Measurements from ENCODE around the gene TRMT2A. TPM values are rescaled to one million over a fixed set of nuclear protein-coding genes. Genes with fewer than 3 reads are reported as not detected.

The TRMT2A gene
- total and polyA plus RNA-seq, 2 donors from 2014 or later: 37.3 to 50.0 TPM

DNA sequence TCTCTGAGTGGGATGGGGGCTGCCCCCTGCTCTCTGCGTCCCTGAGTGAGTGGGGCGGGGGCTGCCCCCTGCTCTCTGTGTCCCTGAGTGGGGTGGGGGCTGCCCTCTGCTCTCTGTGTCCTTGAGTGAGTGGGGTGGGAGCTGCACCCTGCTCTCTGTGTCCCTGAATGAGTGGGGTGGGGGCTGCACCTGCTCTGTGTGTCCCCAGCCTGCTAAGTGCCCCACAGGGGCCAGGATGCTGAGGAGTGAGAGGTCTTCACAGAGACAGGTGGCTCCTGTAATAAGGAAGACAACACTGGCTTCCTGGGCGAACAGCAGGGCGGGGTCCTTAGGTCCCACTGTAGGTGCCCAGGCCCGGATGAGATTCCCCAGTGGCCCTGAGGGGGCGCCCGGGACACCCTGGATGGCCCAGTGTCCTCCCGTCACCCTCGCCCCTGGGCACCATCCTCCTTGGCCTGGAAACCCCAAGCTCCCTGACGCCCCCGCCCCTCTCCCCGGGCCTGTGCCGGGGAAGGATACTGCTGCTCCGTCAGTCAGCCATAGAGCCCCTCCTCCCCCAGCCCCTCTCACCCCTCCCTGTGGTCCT, 37.7 kb upstream of the TRMT2A start:
- no peak for DNase-seq
- TF ChIP-seq, protein P1, sequence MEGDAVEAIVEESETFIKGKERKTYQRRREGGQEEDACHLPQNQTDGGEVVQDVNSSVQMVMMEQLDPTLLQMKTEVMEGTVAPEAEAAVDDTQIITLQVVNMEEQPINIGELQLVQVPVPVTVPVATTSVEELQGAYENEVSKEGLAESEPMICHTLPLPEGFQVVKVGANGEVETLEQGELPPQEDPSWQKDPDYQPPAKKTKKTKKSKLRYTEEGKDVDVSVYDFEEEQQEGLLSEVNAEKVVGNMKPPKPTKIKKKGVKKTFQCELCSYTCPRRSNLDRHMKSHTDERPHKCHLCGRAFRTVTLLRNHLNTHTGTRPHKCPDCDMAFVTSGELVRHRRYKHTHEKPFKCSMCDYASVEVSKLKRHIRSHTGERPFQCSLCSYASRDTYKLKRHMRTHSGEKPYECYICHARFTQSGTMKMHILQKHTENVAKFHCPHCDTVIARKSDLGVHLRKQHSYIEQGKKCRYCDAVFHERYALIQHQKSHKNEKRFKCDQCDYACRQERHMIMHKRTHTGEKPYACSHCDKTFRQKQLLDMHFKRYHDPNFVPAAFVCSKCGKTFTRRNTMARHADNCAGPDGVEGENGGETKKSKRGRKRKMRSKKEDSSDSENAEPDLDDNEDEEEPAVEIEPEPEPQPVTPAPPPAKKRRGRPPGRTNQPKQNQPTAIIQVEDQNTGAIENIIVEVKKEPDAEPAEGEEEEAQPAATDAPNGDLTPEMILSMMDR (IDR thresholded peaks at IDR 0.05; ENCODE audit: borderline replicate concordance, extremely low read depth, insufficient read depth): no peak
- Histone ChIP-seq H3K27ac (ENCODE audit: low read depth in 2 of 2, low read length in 2 of 2) (no peak overlapping the region), H3K9me3 (ENCODE audit: control insufficient read depth in 2 of 3, insufficient read depth in 1 of 3, low read length in 3 of 3) (no peaks in the 10 kb centered on the region), H3K9ac (ENCODE audit: low read length in 3 of 3) (no peak overlapping the region), H3K27me3 (ENCODE audit: control insufficient read depth, insufficient read depth, low read length) (no peaks in the 10 kb centered on the region), H3K4me1 (ENCODE audit: control insufficient read depth in 2 of 3, insufficient read depth in 2 of 3, low read depth in 1 of 3, low read length in 3 of 3) (no peaks in the 10 kb centered on the region), H3K4me3 (ENCODE audit: low read length in 3 of 3) (no peak overlapping the region), H3K36me3 (ENCODE audit: control insufficient read depth in 2 of 3, insufficient read depth in 3 of 3, low read length in 3 of 3) (no peaks in the 10 kb centered on the region)
- intact Hi-C loops (cut with DNase I): loop anchor here (10.0 kb wide), 1 partner anchor 140 kb away; no protein-coding TSS in a partner anchor
- no peak for FAIRE-seq

DNA sequence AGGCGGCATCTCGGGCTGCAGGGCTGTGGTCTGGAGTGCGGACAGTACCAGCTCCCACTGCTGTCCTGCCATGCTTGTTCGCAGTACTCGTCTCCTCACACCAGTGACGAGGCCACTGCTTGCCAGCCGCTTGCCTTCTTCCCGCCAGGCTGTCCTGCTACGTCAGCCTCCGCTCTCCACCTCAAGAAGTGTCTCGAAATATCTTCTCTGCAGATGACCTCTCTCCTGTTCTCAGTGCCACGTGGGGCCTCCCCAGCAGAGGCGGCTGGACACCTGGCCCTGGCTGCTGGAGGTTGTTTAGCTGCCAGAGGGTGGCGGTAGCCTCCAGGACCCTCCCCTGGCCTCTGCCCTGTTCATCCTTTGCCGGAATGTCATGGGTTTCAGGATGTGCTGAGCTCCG, 36.9 kb upstream of the TRMT2A start:
- no peaks in the 10 kb centered on the region for H3K27me3 ChIP-seq (ENCODE audit: control insufficient read depth, insufficient read depth, low read length)

DNA sequence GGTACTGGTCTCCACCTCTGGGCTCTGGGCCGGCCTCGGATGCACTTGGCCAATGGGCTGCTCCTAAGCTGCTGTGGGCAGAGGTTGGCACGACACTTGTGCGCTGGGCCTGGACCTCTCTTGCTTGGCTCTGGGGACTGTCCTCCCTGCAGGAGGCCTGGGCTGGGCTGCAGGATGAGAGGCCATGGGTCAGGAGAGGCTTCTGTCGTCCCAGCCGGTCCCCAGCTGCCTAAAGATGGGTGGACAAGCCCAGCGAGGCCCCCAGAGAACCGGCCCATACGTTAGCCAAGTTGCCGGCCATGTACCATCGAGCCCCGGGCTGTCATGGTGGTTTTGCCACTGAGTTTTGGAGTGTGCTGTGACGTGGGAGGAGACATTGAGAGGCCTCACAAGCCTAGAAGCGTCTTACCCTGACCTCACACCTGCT, 35.5 kb upstream of the TRMT2A start:
- Histone ChIP-seq H3K9ac (ENCODE audit: low read length in 3 of 3) (no peak overlapping the region), H3K27ac (ENCODE audit: low read depth in 2 of 2, low read length in 2 of 2) (no peak overlapping the region), H3K9me3 (ENCODE audit: control insufficient read depth in 2 of 3, insufficient read depth in 1 of 3, low read length in 3 of 3) (no peaks in the 10 kb centered on the region), H3K4me1 (ENCODE audit: control insufficient read depth in 2 of 3, insufficient read depth in 2 of 3, low read depth in 1 of 3, low read length in 3 of 3) (no peaks in the 10 kb centered on the region), H3K4me3 (ENCODE audit: low read length in 3 of 3) (no peak overlapping the region), H3K27me3 (ENCODE audit: control insufficient read depth, insufficient read depth, low read length) (no peaks in the 10 kb centered on the region), H3K36me3 (ENCODE audit: control insufficient read depth in 2 of 3, insufficient read depth in 3 of 3, low read length in 3 of 3) (no peaks in the 10 kb centered on the region)
- TF ChIP-seq, protein P1 (IDR thresholded peaks at IDR 0.05; ENCODE audit: borderline replicate concordance, extremely low read depth, insufficient read depth): no peak
- FAIRE-seq: no peak
- intact Hi-C loops (cut with DNase I): loop anchor here (10.0 kb wide), 1 partner anchor 142 kb away; no protein-coding TSS in a partner anchor
- DNase-seq: no peak

More for the DNA sequence above, 36.9 kb upstream of the TRMT2A start:
- Histone ChIP-seq H3K4me1 (ENCODE audit: control insufficient read depth in 2 of 3, insufficient read depth in 2 of 3, low read depth in 1 of 3, low read length in 3 of 3) (no peaks in the 10 kb centered on the region), H3K9ac (ENCODE audit: low read length in 3 of 3) (no peak overlapping the region), H3K27ac (ENCODE audit: low read depth in 2 of 2, low read length in 2 of 2) (no peak overlapping the region), H3K4me3 (ENCODE audit: low read length in 3 of 3) (no peak overlapping the region), H3K36me3 (ENCODE audit: control insufficient read depth in 2 of 3, insufficient read depth in 3 of 3, low read length in 3 of 3) (no peaks in the 10 kb centered on the region), H3K9me3 (ENCODE audit: control insufficient read depth in 2 of 3, insufficient read depth in 1 of 3, low read length in 3 of 3) (no peaks in the 10 kb centered on the region)
- intact Hi-C loops (cut with DNase I): loop anchor here (10.0 kb wide), 1 partner anchor 141 kb away; no protein-coding TSS in a partner anchor
- FAIRE-seq (no peak), DNase-seq (no peak)
- TF ChIP-seq, protein P1 (IDR thresholded peaks at IDR 0.05; ENCODE audit: borderline replicate concordance, extremely low read depth, insufficient read depth): no peak

DNA sequence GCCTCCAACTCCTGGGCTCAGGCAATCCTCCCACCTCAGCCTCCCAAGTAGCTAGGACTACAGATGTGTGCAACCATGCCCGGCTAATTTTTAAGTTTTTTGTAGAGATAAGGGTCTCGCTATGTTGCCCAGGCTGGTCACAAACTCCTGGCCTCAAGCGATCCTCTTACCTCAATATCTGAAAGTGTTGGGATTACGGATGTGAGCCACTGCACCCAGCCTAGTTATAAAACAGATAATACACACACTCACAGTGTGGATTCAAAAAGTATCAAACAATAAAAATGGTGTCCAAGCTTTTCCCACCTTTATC, 34.2 kb upstream of the TRMT2A start:
- DNase-seq (no peak), FAIRE-seq (no peak)
- intact Hi-C loops (cut with DNase I): loop anchor here (10.0 kb wide), 1 partner anchor 144 kb away; no protein-coding TSS in a partner anchor
- Histone ChIP-seq H3K27ac (ENCODE audit: low read depth in 2 of 2, low read length in 2 of 2) (no peak overlapping the region), H3K9me3 (ENCODE audit: control insufficient read depth in 2 of 3, insufficient read depth in 1 of 3, low read length in 3 of 3) (no peaks in the 10 kb centered on the region), H3K36me3 (ENCODE audit: control insufficient read depth in 2 of 3, insufficient read depth in 3 of 3, low read length in 3 of 3) (no peaks in the 10 kb centered on the region), H3K9ac (ENCODE audit: low read length in 3 of 3) (no peak overlapping the region), H3K4me1 (ENCODE audit: control insufficient read depth in 2 of 3, insufficient read depth in 2 of 3, low read depth in 1 of 3, low read length in 3 of 3) (no peaks in the 10 kb centered on the region), H3K27me3 (ENCODE audit: control insufficient read depth, insufficient read depth, low read length) (no peaks in the 10 kb centered on the region), H3K4me3 (ENCODE audit: low read length in 3 of 3) (no peak overlapping the region)
- TF ChIP-seq, protein P1 (IDR thresholded peaks at IDR 0.05; ENCODE audit: borderline replicate concordance, extremely low read depth, insufficient read depth): no peak

Measured in kidney (tissue), 14 donors.